Activated CD4-positive, alpha-beta T cell treated with anti-CD3 and anti-CD28 coated beads for 1 hour (primary cell): ENCODE data around the gene SCN10A.

ENCODE experiments used
- DNase-seq: peaks from one replicate; pipeline ENCODE4 v3.0.0-alpha.2; 2020

Gene SCN10A

DNA sequence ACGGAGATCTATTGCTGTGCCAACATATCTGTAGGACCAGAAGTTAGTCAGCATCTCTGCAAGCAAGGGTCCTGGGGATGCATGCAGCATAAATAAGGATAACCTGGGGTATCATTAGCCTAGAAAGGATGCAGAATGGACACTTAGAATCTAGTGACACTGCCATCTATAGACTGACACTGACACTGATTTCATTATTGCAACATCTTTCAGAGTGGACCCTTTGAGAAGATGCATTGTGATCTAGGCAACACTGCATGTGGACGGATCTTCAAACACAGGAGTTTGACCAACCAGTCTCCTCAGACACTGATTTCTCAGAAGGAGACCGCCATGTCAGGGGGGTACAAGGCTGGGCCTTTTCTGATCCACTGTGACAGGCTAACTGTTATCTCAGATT is 52.4 kb downstream of the SCN10A start:
- no peak for DNase-seq

DNA sequence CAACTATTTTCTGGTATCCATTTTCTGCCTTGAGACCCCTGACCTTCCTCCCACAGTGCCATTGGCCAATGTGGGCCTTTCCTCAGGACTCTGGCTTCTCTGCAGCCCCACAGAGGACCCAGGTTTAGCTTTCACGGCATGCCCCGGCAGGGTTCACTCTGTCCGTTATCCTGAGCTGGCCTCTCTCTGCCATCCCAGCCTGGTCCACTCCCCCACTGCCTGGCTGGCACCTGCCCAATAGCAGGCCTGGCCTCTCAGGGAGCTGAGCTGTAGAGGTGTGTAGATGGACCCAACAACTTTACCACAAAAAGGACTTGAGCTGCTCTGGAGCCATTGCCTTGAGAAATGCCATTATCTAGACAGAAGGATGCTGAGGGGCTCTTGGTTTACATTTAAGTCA is 57.5 kb downstream of the SCN10A start:
- DNase-seq: no peak

DNA sequence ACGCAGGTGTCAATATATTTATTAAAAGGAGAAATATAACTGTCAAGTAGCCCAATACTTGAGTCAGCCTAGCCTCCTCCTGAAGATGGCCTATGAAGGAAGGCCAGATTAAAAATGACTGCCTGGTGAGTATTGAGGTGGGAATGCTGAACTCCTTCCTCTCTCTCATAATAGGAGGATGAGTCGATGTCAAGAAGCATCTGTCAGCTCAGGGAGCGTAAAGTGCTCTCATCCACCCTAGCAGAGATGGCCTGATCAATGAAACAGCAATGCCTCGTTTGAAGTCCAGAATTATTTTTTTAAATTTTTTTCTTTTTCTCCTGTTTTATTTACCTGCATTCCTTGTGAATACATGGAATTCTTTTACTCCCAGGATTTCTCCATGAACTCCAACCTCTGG is 58.3 kb downstream of the SCN10A start:
- DNase-seq: no peak

DNA sequence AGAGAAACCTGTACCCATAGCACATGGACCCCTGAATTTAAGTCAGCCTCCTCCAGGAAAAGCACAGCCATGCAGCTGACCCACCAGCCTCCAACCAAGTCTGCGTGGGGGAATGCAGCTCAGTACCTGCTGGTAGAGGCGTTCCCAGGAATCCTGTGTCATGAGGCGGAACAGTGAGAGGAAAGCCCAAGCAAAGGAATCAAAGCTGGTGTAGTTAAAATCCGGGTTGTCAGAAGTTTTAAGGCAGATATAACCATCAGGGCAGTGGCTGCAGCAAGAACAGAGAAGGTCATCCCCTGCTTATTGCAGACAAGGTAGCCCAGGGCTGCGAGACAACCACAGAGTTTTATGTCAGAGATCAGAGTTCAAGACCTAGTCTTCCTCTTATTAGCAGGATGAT is 59.1 kb downstream of the SCN10A start:
- DNase-seq: no peak

DNA sequence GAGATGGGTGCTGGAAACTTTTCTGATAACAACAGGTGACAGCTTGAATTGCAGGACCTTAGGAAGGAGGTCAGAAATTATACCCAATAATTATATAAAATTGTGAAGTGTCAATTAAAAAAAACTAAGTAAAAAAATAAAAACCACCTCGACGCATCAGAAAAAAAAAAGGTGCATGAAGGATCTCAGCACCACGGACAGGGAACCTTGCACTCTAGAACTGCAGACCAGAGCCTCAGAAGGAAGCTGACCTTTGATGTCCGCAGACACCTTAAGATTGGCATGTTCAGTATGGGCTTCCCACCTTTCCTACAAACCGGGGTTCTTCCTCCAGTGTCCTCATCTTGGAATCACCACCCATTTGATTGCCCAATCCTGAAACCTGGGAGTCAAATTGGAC is 60.9 kb downstream of the SCN10A start:
- DNase-seq: no peak

DNA sequence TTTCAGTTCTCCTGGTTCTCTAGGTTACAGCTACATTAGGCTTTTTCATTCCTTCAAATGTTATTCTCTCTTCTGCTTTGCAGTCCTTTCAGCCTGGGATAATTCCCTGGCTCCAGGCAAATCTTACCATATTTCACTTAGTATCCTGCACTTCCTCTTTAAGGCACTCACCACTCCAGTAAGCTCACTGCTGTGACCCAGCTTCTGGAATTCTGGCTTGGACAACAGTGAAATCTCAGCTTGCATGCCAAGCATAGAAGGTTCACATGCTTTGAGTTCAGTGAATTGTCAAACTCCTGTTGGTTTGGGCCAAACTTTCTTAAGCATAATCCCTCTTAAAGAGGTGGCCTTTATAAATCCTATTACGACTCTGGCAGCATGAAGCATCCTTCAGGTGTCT is 69.4 kb downstream of the SCN10A start:
- no peak for DNase-seq

DNA sequence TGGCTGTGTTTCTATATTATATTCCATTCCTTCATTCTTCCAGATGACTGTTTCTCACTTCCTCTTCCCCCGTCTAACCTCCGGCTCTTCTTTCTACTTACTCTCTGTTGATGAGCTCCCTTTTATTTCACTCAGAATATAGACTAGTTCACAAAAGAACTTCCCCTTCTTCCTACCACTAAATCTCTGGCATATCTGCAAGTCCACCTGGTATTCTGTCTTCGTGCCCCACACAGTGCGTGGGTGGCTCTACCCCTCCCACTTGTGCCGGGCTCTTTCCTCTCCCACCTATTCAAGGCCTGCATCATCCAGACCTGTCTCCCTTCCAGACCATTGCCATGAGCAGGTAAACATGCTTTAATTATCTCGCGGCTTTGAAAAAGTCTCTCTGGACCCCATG is 73.0 kb downstream of the SCN10A start:
- no peak for DNase-seq

DNA sequence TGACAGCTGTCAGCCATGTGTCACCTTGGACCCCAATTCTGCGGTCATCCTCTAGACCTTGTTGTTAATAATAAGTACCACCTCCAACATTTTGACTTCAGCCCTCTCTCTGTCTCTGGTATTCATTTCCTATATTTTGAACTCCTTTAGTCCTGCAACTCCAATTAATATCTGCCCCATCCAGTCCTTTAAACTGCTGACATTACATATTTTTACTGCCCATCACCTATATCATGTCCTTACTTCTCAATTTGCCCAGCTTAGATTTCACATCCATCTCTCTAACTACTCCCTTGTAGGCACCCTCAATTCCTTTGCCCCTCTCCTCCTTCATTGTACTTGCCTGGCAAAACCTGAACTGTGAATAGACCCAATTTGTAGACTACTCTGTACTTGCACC is 73.5 kb downstream of the SCN10A start:
- DNase-seq: no peak

DNA sequence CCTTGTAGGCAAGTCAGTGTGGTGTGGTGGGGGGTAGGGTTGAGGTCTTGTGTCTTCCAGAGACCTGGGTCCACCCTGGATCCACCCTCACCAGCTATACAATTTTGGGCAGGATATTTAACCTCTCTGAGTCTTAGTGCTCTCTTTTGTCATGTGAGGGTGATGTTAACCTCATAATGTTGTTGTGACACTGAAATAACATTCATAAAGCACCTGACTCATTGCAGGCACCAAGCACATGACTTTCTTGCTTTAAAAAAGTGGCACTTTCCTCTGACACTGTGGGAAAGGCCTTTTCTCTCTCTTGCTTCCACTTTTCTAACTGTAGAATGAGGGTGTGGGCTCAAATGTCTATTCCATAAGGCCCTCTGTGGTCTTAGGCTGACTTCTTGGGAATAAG is 75.5 kb downstream of the SCN10A start:
- no peak for DNase-seq

DNA sequence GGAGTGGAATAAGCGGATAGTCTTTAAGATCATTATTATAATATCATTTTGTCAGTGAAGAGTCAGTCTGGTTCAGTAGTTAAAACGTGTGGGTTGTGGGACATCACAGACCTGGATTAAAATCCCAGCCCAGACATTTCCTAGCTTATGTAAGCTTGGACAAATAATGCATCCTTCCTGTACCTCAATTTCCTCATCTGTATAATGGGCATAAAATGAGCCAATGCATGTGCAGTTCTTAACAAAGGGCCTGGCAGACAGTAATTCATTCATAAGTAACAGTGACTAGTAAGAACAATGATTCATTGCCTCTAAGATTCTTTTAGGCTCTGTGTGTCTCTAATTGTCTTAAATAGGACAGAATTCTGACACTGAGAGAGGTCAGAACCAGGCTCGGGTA is 76.1 kb downstream of the SCN10A start:
- no peak for DNase-seq

DNA sequence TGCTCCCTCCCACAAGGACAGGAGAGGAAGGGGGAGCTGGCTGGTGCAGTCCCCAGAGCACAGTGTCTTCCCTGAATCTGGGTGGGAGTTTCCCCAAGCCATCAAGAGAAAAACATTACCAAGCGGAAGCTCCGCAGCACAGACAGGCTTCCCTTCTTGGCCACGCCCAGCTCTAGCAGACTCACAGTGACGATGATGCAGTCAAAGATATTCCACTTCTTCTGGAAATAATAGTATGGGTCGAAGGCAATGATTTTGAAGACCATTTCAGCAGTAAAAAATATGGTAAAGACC is 76.7 kb downstream of the SCN10A start:
- DNase-seq: no peak

DNA sequence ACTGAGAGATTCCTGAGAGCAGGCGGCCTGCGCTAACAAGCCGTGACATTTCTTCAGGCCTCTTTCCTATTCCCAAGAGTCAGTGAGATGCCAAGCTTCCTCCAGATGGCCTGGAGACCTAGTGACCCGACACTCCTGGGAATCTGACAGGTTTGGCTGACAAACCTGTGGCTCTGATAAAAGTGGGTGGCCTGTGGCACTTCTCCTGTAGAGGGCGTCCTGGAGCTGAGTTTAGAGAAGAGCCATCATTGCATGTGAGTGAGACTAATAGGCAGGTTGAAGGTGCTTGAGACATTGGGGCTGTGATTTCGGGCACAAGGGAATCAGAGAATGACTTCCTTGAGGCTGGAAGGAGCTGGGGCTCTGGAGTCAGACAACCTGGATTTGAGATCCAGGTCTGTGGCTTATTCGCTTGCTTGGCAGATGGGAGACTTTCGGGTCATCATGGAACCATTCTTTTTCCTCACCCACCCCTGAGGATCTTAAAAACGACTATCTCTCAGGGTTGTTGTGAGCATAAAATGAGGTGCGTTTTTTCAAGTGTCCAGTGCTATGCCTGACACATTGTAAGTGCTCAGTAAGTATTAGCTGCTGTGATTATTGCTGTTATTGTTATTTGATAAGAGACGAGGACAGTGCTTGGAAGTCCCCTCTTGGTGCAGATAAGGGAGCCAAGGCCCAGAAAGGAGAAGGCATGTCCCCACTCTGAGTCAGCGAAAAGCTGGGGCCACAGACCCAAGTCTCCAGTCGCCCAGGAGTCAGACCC is 77.2 kb downstream of the SCN10A start:
- no peak for DNase-seq

DNA sequence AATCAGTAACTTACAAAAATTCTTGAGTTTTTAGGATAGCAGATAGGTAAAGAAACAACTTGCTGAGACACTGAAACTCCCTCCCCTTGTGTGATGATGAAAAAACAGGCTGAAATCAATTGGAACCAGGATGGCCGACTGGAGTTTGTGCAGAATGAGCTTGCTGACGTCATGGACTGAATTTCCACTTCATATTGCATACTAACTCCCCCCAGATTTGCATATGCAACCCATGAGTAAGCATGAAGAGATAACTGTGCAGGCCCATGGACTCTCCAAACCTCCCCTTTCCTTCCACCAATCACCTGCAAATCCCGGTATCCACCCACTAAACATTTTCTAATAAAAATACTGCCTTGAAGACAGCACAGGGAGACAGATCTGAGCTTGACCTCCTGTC is 84.5 kb downstream of the SCN10A start:
- no peak for DNase-seq

DNA sequence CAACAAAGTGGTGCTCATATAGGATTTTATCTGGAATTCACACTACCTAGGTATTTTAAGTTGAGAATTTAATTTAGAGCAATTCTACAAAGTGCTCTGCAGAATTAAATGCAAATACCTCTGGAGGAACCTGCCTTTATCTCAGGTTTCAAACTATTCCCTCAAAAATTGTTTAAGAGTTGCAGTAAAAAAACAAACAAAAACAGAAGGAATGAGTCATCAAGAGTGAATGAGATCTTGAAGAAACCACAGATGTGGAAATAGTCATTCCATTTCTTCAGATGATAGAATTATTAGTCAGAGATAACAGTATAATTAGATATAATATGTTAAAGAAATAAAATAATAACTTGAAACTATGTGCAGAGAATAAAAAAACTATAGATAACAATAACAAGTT is 85.7 kb downstream of the SCN10A start:
- DNase-seq: no peak

DNA sequence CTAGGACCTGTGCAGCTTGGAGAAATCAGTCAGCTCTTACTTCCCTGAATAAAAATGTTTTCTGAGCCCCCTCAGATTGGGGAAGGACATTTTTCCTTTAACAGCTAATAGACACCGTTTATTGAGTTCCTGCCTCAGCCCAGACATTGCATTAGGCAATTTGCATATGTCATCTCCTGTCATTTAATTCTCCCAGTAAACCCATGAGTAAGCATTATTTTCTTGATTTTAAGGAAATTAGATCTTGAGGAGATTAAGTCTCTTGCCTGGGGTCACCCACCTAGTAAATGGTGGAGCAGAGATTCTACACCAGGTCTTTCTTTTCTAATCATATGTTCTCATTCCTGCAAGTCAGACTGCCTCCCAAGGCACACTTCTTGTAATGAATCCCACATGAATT is 88.0 kb downstream of the SCN10A start:
- DNase-seq: no peak

DNA sequence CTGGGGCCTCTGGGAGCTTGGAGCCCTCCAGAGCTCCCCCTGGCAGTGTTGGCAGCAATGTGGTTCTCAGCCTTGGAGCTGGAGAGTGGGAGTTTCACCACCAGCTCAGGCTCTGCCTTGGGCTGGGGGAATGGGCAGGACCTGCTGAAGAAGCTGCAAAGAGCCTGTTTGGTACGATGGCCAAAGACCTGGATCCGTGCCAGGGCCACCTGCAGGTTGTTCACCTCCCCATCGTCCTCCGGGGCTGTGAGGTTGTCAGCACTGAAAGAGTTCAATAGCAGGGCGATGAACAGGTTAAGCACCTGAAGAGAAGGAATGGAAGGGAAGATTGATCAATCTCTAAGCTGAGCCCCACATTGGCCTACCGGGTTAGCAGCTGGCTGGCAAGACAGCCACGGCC is 89.3 kb downstream of the SCN10A start:
- DNase-seq: no peak

DNA sequence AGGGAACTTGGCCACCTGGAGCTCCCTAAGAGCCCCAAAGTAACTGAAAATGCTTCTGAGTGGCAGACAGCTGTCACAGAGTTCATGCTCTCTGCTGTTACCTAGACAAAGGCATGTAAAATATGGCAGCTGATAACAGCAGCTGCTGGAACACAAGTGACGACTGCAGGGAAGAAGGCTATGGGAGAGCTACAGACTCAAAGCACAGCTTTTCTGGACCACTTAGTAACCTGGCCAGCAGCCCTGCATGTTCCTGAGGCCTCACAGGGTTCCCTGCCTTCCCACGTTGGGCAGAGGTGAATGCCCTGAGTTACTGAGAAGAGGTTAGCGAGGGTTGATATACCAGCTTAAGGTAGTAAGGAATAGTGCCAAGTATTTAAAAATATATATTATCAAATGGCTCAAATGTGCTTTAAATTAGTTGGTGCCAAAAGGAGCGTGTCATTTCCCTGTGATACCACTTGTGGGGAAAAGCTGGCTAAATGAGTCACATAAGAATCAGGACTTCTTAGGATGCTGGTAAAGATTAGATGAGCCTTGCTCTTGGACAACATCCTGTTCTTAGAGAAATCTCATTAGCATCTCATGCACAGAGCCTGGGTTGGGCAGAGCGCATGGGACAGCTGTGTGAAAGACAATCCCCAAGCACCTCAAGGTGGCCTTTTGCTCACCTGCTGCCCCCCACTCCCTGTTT is 90.1 kb downstream of the SCN10A start:
- DNase-seq: no peak

DNA sequence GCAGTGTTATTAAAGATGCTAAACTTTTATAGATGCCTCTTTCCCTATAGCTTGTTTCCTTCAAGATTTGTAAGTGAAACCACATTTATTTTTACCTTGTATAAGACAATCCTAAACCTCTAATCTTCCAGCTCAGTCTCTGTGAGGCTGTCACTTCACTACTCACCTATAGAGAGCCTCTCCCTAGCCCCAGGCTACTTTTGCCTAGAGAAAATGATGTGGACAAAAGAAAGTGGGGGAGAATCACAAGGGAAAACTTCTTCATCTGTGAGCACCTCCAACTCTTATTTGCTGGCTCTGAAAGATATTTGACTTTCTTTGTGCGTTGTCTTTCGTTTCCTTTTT is 91.7 kb downstream of the SCN10A start:
- DNase-seq: no peak

DNA sequence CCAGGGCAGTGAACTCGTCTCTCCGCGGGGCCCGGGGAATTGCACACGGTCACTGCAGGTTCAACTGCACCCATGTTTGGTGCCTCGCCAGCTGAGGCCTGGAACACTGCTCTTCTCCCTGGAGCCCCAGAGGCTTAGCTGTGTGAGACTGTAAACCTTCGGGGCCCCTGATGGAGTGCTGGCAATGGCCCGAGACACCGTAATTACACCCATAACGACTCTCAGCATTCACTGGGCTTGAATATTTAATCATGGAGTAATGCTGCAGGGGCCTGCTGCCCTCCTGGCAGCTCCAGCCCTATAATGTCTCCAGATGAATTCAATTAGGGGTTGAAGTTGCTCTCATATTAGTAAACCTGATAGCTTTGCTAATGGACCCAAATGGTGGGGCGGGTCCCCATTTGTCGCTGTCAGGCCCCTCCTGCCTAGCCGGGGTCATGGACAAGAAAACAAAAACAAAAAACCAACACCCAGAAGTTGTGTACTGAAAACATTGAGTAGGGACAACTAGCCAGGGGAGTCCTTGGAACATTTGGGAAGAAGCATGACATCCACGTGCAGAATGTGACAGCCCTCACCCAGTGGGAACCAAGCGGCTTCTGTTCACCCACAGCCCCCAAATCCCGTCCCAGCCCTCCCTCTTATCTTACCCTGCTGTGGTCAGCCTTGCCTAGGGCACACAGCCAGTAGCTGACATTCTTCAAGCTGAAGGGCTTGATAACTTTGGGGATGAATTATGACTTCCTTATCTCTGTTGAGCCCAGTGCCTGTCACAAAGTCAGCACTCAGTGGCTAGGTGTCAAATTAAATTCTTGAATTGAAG is 92.2 kb downstream of the SCN10A start:
- no peak for DNase-seq

DNA sequence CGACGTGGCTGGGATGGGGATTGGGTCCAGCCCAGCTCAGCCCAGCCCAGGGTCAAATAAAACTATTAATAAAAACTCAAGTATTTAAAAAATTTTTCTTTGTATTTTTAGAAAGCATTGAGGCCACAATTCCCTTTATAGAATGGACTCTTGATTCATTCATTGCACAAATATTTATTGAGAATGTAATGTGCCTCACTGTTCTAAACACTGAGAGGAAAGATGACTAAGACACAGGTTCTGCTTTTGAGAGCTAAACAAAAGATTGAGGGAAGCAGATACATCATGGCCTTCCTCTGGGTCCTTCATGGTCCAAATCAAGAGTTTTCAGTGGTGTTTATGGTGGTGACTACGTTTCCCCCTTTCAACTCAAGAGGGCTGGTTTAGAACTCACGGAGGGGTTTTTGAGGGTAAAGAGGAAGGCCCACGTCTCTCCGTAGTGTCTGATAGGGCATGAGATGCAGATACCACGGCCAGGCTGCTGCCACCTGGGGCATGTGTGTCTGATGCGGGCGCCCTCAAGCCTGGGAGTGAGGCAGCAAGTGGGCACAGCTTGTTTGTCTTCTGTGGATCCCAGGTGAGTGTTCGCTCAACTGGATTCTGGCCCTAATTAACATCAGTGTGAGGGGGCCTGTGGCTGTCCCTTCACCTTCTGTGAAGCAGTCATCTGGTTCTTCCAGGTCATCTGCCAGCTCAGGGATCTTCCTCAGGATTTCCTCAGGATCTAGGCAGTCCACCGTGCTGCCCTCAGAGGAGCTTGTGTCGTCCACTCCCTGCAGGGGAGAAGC is 93.0 kb downstream of the SCN10A start:
- no peak for DNase-seq

DNA sequence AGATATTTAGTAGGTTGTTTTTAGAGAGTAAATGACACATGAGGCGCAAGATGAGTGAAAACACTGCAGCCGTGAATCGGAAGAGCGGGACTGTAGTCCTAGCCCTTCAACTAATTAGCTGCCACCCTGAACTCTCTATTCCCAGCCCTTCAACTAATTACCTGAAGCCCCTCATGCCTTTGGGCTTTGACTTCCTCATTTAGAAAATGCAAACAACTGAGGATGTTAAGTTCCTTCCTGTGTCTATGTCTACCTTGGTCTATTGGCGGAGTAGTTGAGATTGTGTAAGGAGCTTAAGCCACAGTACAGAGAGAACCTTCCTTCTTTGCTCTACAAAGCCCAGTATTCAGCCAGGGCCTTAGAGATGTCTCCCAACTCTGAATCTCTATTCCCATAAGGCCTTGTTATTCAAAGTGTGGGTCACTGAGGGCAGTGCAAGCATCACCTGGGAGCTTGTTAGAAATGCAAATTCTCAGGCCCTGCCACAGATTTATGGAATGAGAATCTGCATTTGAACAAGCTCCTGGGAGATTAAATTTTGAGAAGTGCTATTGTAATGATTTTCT is 94.7 kb downstream of the SCN10A start:
- no peak for DNase-seq

DNA sequence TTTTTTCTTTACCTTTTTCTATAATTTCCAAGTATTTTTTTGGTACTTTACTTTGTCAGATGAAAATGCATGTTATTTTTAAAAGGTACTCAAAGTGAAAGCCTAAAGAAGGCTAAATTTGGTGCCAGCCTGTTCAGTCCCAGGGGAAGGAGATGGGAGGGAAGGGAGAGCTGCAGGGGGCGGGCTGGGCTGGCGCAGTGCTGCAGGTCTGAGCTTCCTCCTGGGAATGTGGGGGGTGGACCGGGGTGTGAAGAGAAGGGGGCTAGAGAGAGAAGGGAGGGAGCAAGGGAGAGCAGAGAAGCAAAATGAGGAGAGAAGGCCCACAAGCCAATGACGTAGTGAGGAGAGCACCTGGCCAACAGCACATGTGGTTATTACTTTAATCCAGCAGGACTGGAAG is 95.6 kb downstream of the SCN10A start:
- no peak for DNase-seq
